ENCODE measurements around the gene TOMM22.

The TOMM22 gene

DNA sequence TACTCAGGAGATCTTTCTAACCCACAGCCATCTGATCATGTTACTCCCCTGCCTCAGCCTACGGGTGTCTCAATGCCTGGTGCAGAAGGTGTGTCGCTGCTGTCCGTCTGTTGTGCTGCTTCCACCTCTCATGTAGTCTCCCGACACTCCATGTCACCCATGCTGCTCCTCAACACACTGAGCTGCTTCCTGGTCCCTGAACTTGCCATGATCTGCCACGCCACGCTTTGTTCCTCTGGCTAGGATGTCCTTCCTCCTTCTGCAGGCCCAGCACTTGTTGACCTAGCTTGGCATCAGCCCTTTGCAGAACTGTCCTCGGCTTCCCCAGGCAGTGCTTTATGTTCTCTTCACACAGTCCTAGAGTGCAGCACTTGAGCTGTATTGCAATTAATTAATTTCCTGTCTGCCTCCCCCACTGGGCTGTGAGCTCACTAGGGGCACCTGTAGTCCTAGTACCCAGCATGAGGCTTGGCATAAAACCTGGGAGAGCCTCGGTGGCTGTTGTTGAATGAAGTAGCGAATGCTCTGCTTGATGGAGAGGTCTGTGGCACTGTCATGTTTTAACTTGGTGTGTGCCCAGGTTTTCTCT is 33.5 kb downstream of the TOMM22 start:
- Histone ChIP-seq H3K27me3 (no peaks in the 10 kb centered on the region), H3K4me1 (peaks cover 6% of the 10 kb centered on the region), H3K9me3 (no peaks in the 10 kb centered on the region), H3K4me3 (ENCODE audit: low read depth, low read length) (no peak overlapping the region), H3K36me3 (peaks cover 55% of the 10 kb centered on the region)
- no peak for DNase-seq
- TF ChIP-seq CTCF (IDR thresholded peaks at IDR 0.05; ENCODE audit: low read depth, low read length), result no peak

- H3K4me3 ChIP-seq (ENCODE audit: low read depth, low read length), result no peak overlapping the region
- TF ChIP-seq CTCF (IDR thresholded peaks at IDR 0.05; ENCODE audit: low read depth, low read length), result no peak
- no peak for DNase-seq
- no peaks in the 10 kb centered on the region for H3K9me3 ChIP-seq
- no peaks in the 10 kb centered on the region for H3K27me3 ChIP-seq
- peaks cover 6% of the 10 kb centered on the region for H3K4me1 ChIP-seq
- peaks cover 60% of the 10 kb centered on the region for H3K36me3 ChIP-seq
These were observed 34.1 kb downstream of the TOMM22 start for GRCh38 chr22:38715852-38716251.

- TF ChIP-seq CTCF (IDR thresholded peaks at IDR 0.05; ENCODE audit: low read depth, low read length), result no peak
- DNase-seq, result no peak
- peaks cover 59% of the 10 kb centered on the region for H3K36me3 ChIP-seq
- H3K4me1 ChIP-seq, result peaks cover 6% of the 10 kb centered on the region
- no peaks in the 10 kb centered on the region for H3K9me3 ChIP-seq
- no peaks in the 10 kb centered on the region for H3K27me3 ChIP-seq
- no peak overlapping the region for H3K4me3 ChIP-seq (ENCODE audit: low read depth, low read length)
These were observed 34.5 kb downstream of the TOMM22 start for GRCh38 chr22:38716271-38716670.

DNA sequence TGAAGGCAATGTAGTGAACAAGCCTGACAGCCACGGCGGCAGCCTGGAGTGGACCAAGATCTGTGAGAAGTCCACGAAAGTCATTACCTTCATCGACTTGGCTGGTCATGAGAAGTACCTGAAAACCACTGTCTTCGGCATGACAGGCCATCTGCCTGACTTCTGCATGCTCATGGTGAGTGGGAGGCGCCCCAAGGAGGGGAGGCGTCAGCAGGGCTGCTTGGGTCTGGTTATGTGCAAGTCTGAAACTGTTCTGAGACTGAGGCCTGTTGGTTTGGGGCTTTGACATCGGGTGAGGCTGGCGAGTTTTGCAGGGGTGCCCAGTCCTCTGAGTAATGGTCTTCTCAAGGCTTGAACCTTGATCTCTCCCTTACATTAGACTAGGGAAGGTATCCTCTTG is 35.1 kb downstream of the TOMM22 start:
- H3K36me3 ChIP-seq, result peaks cover 61% of the 10 kb centered on the region
- no peaks in the 10 kb centered on the region for H3K9me3 ChIP-seq
- peaks cover 6% of the 10 kb centered on the region for H3K4me1 ChIP-seq
- no peaks in the 10 kb centered on the region for H3K27me3 ChIP-seq
- no peak for TF ChIP-seq CTCF (IDR thresholded peaks at IDR 0.05; ENCODE audit: low read depth, low read length)
- H3K4me3 ChIP-seq (ENCODE audit: low read depth, low read length), result no peak overlapping the region
- no peak for DNase-seq

DNA sequence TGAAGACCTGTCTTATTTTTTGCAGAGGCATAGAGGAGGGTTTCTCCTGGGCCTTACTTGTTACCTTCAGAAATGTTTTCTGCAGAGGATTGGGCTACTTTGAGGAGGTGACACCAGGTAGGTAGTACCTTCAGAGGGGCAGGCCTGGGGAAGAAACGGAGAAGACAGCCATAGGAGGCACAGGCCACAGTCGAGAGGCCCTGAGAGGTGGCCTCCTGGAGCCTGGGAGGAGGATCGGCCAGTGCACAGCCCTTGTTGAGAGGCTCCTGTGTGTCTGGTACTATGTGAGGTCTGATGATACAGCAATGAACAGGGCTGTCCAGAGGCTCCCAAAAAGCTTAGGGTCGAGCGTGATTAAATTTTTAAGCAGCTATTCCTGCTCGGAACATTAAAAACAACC is 35.5 kb downstream of the TOMM22 start:
- no peak for TF ChIP-seq CTCF (IDR thresholded peaks at IDR 0.05; ENCODE audit: low read depth, low read length)
- no peak overlapping the region for H3K4me3 ChIP-seq (ENCODE audit: low read depth, low read length)
- H3K36me3 ChIP-seq, result peaks cover 59% of the 10 kb centered on the region
- DNase-seq, result no peak
- no peaks in the 10 kb centered on the region for H3K27me3 ChIP-seq
- H3K4me1 ChIP-seq, result peaks cover 6% of the 10 kb centered on the region
- no peaks in the 10 kb centered on the region for H3K9me3 ChIP-seq

DNA sequence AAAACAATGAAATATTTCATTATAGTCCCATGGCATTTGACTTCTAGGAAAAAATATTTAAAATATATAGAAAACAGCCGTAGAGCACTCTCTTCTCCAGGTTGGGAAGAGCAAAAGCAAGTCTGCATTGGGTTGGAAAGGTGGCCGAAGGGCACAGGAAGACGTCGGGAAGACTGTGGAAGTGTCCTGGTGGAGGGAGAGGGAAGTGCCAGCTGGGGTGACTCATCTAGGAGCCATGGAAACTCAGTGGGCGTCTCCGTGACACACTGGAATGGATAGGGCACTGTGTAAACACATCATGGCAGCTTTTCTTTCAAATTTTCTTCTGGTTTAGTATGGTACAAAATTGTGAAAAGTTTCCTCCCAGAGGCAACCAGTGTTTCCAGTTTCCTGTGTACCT is 36.7 kb downstream of the TOMM22 start:
- Histone ChIP-seq H3K4me3 (ENCODE audit: low read depth, low read length) (no peak overlapping the region), H3K36me3 (peaks cover 64% of the 10 kb centered on the region), H3K27me3 (no peaks in the 10 kb centered on the region), H3K4me1 (peaks cover 6% of the 10 kb centered on the region), H3K9me3 (no peaks in the 10 kb centered on the region)
- DNase-seq, result peak; percentile 69
- TF ChIP-seq CTCF (IDR thresholded peaks at IDR 0.05; ENCODE audit: low read depth, low read length), result peak; percentile 66

Data from BE2C (cell line).